Transverse colon (tissue), 4 donors: ENCODE results near the gene SLC37A1.

ENCODE experiments used
- CTCF ChIP-seq, 5 experiments: fragments of 200-600 bp in 3 of 5; fragments of 450-650 bp in 2 of 5; sonication (generic) in 3 of 5; IDR thresholded peaks; 1 replicate in 2 of 5; 2 replicates in 3 of 5; pipeline ENCODE4 v1.5.1; 2016 to 2017; ENCODE audit warnings: antibody characterized with exemption in 5 of 5, inconsistent platforms in 3 of 5, mild to moderate bottlenecking in 2 of 5, moderate library complexity in 1 of 5
- POLR2AphosphoS5 ChIP-seq, 3 donors: sonication (generic); formaldehyde crosslinking; IDR thresholded peaks; one replicate each; pipeline ENCODE4 v1.6.1; 2016; ENCODE audit warnings: antibody characterized with exemption in 3 of 3

DNA sequence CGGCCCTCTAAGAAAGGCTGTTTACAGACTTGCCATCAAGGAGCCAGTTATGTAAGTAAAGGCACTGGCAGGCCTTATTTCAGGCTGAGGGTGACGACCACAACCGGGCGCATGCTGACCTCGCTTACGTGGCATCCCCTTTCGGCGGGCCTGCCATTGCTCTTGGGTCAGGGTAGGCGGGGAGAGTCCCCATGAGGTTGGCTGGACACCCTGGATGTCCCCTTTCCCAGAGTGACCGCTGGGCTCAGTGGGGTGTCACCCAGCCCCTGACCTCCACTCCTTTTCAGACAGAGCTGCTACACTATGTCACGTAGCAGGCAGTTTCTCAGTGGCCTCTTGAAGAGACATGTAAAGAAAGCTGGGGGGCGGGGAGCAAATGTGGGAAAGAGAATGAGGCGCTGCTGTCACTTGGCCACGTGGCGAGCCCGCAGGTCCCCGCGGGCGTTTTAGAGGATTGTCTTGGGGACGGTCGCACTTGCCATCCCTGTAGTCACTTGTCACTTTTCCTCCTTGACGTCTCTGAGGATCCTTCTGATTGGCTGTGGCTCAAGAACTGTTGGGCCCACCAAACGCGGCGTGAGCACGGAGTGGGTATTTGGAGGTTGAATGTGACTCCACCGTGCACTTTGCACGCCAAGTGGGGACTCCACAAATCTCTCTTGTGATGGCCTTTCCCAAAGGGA lies 42.2 kb downstream of the SLC37A1 start:
- no peak for TF ChIP-seq CTCF (IDR thresholded peaks at IDR 0.05)
- TF ChIP-seq POLR2AphosphoS5 (IDR thresholded peaks at IDR 0.05) = no peak
